HG02840 (cell line): ENCODE data around the gene CHDH.

ENCODE experiments used
- ATAC-seq: cut with Tn5 transposase; IDR thresholded peaks from one replicate; pipeline ENCODE4 v1.9.1; 2021; ENCODE audit warnings: mild to moderate bottlenecking, moderate library complexity, moderate number of reproducible peaks; ENCODE audit not compliant: unreplicated experiment, low FRiP score

The CHDH gene

GRCh38 chr3:53809764-53810400 lies 36.3 kb downstream of the CHDH start:
- no peak for ATAC-seq

- ATAC-seq = no peak
Measured at GRCh38 chr3:53809267-53809666, 37.0 kb downstream of the CHDH start.

GRCh38 chr3:53808496-53808895 lies 37.7 kb downstream of the CHDH start:
- ATAC-seq = no peak

- no peak for ATAC-seq
Measured at GRCh38 chr3:53807117-53807810, 39.0 kb downstream of the CHDH start.

DNA sequence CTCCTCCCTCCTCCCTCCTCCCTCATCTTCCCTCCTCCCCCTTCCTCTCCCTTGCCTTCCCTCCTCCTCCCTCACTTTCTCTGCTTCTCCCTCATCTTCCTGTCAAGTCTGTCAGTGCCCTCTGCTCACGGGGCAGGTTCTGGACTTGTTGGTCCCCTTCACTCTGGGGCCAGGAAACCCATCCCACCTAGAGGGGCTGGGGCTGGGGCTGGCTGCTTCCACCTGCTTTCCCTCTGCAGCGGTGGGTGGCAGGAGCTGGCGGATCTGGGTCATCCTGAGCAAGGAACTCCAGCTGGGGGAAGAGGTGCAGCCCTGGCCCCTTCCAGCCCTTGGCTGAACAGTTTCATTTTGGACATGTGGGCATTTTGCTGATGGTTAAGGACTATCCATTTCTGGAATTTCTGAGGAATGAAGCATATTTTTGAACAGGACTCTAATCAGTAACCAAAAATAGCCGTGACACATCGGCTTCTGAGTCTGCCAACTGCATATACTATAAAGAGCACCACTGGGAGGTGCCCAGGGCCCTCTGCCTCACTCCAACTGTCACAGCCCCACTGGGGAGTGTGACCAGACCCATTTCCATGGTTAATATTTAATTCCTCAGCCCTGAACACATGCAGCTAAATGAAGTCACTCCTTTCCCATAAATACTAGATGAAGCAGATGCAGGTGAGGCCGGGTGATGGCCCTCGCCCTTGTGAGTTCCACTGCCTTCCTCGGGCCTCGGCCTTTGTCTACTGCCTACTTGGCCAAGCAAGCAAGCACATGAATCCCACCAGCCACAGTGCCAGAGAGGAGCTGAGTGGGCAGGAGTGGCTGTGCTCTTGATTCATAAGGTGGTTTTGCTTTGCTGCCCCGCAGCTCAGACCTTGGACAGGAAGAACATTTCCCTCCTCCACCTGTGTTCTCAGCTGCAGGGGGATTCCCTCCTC lies 39.8 kb downstream of the CHDH start:
- ATAC-seq = no peak

GRCh38 chr3:53805463-53806159 lies 40.6 kb downstream of the CHDH start:
- no peak for ATAC-seq

DNA sequence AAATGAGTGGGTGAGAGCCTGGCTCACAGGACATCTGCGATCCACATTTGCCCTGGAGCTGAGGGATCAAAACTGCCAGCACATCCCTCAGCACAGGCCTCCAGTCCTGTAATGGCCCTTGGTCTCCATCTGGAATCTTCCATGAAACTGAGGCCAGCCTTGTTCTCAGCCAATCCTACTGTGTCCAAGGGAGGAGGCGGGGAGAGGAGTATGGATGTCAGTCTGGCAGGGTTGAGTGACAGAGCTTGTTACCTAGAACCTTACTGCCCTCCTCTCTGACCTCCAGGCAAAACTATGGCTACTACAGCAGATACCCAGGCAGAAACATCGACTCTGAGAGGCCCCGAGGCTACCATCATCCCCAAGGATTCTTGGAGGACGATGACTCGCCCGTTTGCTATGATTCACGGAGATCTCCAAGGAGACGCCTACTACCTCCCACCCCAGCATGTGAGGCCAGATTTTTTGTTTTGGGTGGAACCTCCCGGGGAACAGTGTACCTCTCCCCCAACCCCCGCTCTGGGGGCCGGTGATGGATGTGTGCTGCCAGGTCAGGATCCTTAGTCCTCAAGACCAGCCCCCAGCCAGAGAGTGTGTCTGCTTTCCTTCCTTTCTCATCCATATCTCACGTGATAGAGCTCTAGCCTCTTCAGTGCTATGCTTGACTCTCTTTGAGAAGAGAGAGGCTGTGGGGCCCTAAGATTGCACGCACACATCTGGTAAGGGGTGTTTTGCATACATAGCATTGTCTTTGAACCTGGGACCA lies 41.3 kb downstream of the CHDH start:
- ATAC-seq = no peak

GRCh38 chr3:53803816-53804695 lies 42.2 kb downstream of the CHDH start:
- ATAC-seq = no peak

DNA sequence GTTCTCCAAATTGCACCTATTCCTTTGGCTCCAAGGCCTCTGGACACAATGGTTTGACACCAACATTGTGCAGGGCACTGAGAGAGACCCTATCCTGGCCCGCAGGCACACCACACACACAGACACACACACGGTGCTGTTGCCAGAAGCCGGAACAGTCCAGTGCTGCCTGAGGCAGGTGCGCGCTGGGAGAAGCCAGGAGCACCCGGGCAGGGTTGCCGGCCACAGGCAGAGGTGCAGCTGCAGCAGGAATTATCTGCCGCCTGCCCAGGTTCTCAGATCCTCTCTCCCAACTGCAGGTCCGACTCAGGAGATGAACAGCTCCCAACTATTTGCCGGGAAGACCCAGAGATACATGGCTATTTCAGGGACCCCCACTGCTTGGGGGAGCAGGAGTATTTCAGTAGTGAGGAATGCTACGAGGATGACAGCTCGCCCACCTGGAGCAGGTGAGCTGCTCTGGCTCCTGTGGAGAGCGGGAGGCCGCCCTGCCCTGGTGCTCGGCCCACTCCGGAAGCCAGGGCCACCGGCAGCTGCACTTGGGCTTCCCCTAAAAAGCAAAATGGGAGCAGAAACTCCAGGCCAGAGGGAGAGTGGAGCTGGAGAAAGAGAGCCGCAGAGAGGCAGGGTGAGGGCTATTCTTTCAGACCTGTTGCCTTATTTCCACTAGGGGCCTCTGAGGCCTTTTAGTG lies 42.9 kb downstream of the CHDH start:
- ATAC-seq = no peak

DNA sequence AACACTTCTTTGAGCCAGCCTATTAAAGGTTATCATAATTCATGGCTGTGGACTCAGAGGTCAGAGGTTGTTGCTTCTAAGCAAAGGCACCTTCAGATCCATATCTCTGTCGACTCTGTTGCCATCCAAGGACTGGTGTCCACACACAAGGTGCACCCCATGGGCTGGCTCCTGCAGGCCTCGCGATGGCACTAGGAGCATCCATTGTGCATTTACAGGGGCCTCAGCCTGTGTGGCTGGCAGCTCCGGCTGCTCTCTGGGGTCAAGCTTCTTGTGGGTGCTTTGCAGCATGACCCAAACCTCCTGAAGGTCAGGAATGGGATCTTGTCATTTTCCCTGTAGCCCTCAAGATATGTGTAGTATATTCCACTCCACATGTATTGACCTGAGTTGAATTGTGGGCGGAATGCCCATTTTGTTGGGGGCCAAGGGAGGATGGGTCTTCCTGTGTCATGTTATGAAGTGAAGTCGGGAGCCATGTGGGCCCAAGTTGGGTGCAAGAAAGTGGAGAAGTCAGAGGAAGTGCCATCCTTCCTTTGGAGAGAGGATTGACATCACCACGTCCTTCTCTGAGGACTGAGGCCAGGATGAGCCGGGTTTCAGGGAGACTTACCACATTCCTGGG lies 43.9 kb downstream of the CHDH start:
- no peak for ATAC-seq

- ATAC-seq = no peak
Measured at GRCh38 chr3:53801319-53801718, 44.9 kb downstream of the CHDH start.

DNA sequence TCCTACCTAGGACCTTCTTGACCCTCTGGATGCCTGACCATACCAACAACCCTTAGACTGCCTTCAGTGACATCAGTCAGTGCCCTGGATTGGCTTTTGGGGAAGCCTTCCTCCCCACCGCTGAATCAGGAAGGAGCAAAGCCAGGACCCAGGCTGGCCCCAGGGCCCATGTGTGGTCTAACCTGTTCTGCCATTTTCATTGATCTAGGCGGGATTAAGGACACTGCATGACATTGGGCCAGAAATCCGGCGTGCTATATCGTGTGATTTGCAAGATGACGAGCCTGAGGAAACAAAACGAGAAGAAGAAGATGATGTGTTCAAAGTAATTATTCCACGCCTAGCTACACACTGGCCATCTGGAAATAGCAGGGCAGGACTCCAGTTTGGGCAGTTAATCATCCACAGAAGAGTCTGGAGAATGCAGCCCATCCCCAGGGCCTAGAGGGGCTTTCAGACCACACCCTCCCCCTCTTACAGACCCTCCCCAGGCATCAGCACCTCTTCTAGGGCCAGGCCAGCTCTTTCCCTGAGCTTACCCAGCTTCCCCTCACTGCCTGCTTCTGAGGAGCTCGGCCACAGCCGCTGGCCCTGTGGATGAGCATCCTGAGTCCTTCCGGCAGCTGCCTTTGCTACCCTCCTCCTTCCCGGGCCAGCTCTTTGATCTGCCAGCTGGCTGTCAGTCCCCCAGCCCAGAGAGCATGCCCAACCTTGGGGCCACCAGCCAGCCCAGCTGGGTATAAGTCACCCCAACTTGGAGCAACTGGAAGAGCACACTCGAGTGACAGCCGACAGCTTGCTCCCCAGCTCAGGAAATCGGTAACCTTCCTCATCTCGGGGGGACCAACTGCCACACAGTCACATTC lies 45.9 kb downstream of the CHDH start:
- no peak for ATAC-seq

- no peak for ATAC-seq
Measured at GRCh38 chr3:53799338-53799865, 46.8 kb downstream of the CHDH start.

DNA sequence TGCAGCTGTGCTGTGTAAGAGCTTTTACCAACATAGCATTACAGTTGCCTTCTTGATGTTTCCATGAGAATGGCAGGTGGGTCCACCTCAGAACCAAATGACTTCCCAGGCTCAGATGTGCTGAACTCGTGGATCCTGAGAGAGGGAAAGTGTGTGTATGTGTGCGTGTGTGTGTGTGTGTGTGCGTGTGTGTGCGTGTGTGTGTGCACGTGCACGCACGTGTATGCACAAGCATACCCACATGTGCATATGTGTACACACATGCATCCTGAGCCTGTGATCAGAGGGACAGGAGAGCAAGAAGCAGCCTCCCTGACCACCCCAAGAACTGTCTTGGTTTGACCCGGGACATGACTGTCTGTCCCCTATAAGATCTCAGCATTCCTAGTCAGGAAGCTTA lies 48.1 kb downstream of the CHDH start:
- ATAC-seq = no peak

DNA sequence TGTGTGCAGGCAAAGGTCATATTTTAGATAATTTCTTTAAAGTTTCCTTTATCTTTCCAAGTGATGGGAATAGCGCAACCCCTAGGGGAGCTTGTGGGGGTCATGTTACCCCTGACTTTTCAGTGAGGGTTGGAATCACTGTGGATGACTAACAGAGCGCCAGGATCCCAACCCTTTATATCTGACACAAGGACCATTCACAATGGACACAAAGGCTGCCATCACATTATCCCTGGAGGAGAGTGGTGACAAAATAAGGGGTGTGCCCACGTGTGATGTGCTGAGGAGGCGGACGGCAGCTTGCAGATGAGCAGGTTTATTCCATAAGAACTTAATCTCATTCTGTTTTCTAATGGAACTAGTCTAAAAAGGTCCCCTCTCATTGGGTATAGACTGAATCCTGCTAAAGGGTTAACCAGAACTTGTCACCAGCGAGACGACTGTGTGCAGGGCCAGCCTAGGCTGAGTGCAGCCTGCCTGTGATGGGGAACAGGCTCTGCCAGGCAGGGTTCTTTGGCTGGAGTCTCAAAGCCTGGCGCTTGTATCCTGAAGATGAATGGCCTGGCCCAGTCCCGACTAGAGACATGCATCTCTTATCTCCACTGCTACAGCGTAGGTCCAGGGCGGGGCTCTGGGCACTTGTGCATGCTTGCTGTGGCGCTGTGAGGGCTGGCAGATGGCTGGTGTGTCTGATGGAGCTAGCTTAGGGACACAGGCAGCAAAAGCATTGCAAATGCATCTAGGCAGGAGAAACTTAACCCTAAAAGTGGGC lies 50.2 kb downstream of the CHDH start:
- no peak for ATAC-seq

- no peak for ATAC-seq
Measured at GRCh38 chr3:53795176-53795575, 51.0 kb downstream of the CHDH start.
